GM19438 (cell line): ENCODE results near the gene OTOS.

Experiments used
- ATAC-seq: cut with Tn5 transposase; IDR thresholded peaks from one replicate; pipeline ENCODE4 v1.9.1; 2021; ENCODE audit warnings: low read depth; ENCODE audit not compliant: unreplicated experiment

OTOS gene

GRCh38 chr2:240140511-240140910 is at the start of gene OTOS:
Gene OTOS (minus strand): TSS chr2:240140658. CDS start chr2:240140326, 332 bp downstream.
- no peak for ATAC-seq

GRCh38 chr2:240189686-240190085 is 49.2 kb upstream of the OTOS start:
- ATAC-seq: no peak

GRCh38 chr2:240187989-240188590 is 47.6 kb upstream of the OTOS start:
- ATAC-seq: no peak

- no peak for ATAC-seq
Observed at GRCh38 chr2:240186191-240186725, 45.8 kb upstream of the OTOS start.

GRCh38 chr2:240184656-240185055 is 44.2 kb upstream of the OTOS start:
- no peak for ATAC-seq

- no peak for ATAC-seq
Observed at GRCh38 chr2:240183875-240184590, 43.6 kb upstream of the OTOS start.

- no peak for ATAC-seq
Observed at GRCh38 chr2:240183006-240183874, 42.8 kb upstream of the OTOS start.

- no peak for ATAC-seq
Observed at GRCh38 chr2:240182476-240182875, 42.0 kb upstream of the OTOS start.

- ATAC-seq: no peak
Observed at GRCh38 chr2:240182001-240182400, 41.5 kb upstream of the OTOS start.

GRCh38 chr2:240179941-240180666 is 39.6 kb upstream of the OTOS start:
- no peak for ATAC-seq

GRCh38 chr2:240179186-240179815 is 38.8 kb upstream of the OTOS start:
- no peak for ATAC-seq

- ATAC-seq: no peak
Observed at GRCh38 chr2:240178564-240178963, 38.1 kb upstream of the OTOS start.

GRCh38 chr2:240174496-240174895 is 34.0 kb upstream of the OTOS start:
- ATAC-seq: no peak

- no peak for ATAC-seq
Observed at GRCh38 chr2:240172071-240172895, 31.8 kb upstream of the OTOS start.

- no peak for ATAC-seq
Observed at GRCh38 chr2:240170883-240171282, 30.4 kb upstream of the OTOS start.

GRCh38 chr2:240170354-240170735 is 29.9 kb upstream of the OTOS start:
- no peak for ATAC-seq

GRCh38 chr2:240169486-240170353 is 29.3 kb upstream of the OTOS start:
- ATAC-seq: no peak
